Heart right ventricle (tissue), 16 donors: ENCODE data around the gene TFEC. TPM values are rescaled to one million over a fixed set of nuclear protein-coding genes. Genes with fewer than 3 reads are reported as not detected.

ENCODE experiments used
- ATAC-seq, 8 donors: fragments of 200-7000 bp; cut with Tn5 transposase; one replicate each; pipeline ENCODE4 v1.9.1; 2020; ENCODE audit warnings: mild to moderate bottlenecking in 8 of 8, moderate library complexity in 8 of 8, moderate number of reproducible peaks in 1 of 8
- DNase-seq, 2 donors: peaks; one replicate each; pipeline ENCODE4 v3.0.0-alpha.2; 2020
- H3K27ac ChIP-seq, 10 donors: fragments of 200-600 bp; sonication (generic) in 2 of 10; one replicate each; pipeline versions ENCODE4 v1.5.0 to v1.8.0; 2020 to 2022; ENCODE audit warnings: mild to moderate bottlenecking in 3 of 10
- H3K27me3 ChIP-seq, 7 donors: fragments of 200-600 bp; one replicate each; pipeline ENCODE4 v1.8.0; 2021 to 2022; ENCODE audit warnings: mild to moderate bottlenecking in 2 of 7
- H3K36me3 ChIP-seq, 9 donors: fragments of 200-600 bp; sonication (generic) in 1 of 9; one replicate each; pipeline versions ENCODE4 v1.5.0 to v1.8.0; 2020 to 2022; ENCODE audit warnings: mild to moderate bottlenecking in 2 of 9
- H3K4me1 ChIP-seq, 9 donors: fragments of 200-600 bp; sonication (generic) in 1 of 9; one replicate each; pipeline versions ENCODE4 v1.5.0 to v1.8.0; 2020 to 2022; ENCODE audit warnings: mild to moderate bottlenecking in 4 of 9
- H3K4me3 ChIP-seq, 10 donors: fragments of 200-600 bp; sonication (generic) in 2 of 10; one replicate each; pipeline versions ENCODE4 v1.5.0 to v1.8.0; 2020 to 2022; ENCODE audit warnings: mild to moderate bottlenecking in 7 of 10, moderate library complexity in 2 of 10
- H3K9me3 ChIP-seq, 11 donors: fragments of 200-600 bp in 10 of 11; sonication (generic) in 2 of 11; one replicate each; pipeline versions ENCODE4 v1.5.0 to v1.8.0; 2013 to 2022; ENCODE audit warnings: mild to moderate bottlenecking in 2 of 11, control low read depth in 1 of 11, moderate library complexity in 1 of 11
- WGBS, 2 donors: extraction: QIAGEN DNeasy Blood & Tissue Kit; methylation state at CpG; one replicate each; pipeline ENCODE4 v1.1.7; 2013; ENCODE audit warnings: inconsistent platforms in 1 of 2; 5-methylcytosine and 5-hydroxymethylcytosine counted together
- intact Hi-C, 10 donors: fragments of 100-400 bp; cut with DNase I; formaldehyde crosslinking; loops; one replicate each; pipeline versions ENCODE4 v1.11.1 to v1.14.2; 2022
- polyA plus RNA-seq, 2 donors: library from polyadenylated mRNA; stranded (reverse); fragments of 200-250 nt; gene quantifications; one replicate each; pipeline ENCODE4 v1.2.3, GENCODE V29; 2013
- total RNA-seq, 10 donors: library from RNA; stranded (reverse); fragmentation: NEBNext Ultra II Directional in 3 of 10; extraction: Animal tissue kit (Norgen Biotek cat#: 25700) in 3 of 10; gene quantifications; one replicate each; pipeline versions ENCODE4 v1.2.1 to v1.2.4, GENCODE V29; 2021 to 2023
- TF ChIP-seq, protein P1 (sequence below), 9 donors: fragments of 200-600 bp; sonication (generic) in 2 of 9; IDR thresholded peaks; one replicate each; pipeline versions ENCODE4 v1.5.0 to v1.8.0; 2021 to 2022; ENCODE audit warnings: antibody characterized with exemption in 9 of 9, mild to moderate bottlenecking in 5 of 9, moderate library complexity in 1 of 9
- donor health status: Arrhythmogenic right ventricular cardiomyopathy.
- donor health status: ischemic (EF 13 %, LVEDD 7.1; RV severe dilation, severe dysfunction).
- donor health status: healthy with polysubstance abuse.
- donor health status: DM: no; HTN: yes; CAD: no.
- donor health status: DM: no; HTN: no; CAD: no.
- donor health status: ischemic (EF 25% LVEDD 6.9; RV normal size, moderate dysfunction).
- donor health status: ischemic (EF 25% LVEDD 5.7; RV mildly dilated, moderate dysfunction).
- donor health status: healthy.
- donor health status: DM: yes; HTN: yes; CAD: no.
- donor health status: Ischemic cardiomyopathy.
- donor health status: ischemic (EF 35%, LVEDD 5.7; RV mildly dilated, moderate dysfunction).
- donor health status: nonischemic (EF 11% LVEDD 7.7; RV severe dilation, severe dysfunction).
- donor health status: DM: yes; HTN: yes; CAD: no.
- donor health status: PGD.
- donor health status: ischemic (EF 29% LVEDD 5.4; RV normal size, mild dysfunction).
- donor health status: nonischemic (EF 23%, LVEDD 6.1; RV moderate dilation, normal function).

TFEC gene
- total and polyA plus RNA-seq, 12 donors, result 0.28 to 12.4 (median 0.70) TPM

DNA sequence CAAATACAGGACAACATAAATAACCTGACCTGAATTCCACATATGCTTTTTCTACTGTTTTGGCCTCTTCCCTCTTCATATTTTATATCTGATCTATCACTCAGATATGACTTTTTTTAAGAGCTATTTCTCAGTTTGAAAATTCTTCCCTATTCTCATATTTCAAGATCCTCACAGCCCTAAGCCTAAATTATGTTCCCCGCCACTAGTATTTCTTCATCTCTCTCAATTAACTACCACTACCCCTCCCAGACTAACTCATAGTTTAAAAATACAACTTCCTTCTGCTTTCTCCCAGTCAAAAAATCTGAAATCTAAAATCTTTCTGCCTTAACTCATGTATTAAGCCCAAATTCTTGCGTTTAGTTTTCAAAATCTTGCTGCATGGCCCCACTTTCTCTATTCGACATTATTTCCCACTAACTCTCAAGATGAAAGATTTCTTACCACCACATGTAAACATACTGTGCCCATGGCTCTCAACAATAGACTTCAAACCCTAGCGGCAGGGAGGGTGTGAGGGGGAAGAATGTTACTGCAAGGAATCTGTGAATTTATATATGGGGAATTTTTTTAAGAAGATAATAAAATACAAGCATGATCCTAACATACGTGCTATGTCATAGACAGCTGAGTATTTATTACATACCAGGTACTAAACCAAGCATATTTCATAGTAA, 64.6 kb downstream of the TFEC start:
- Histone ChIP-seq H3K27me3 (no peaks in the 10 kb centered on the region), H3K4me1 (no peaks in the 10 kb centered on the region), H3K27ac (no peak overlapping the region), H3K9me3 (no peaks in the 10 kb centered on the region), H3K4me3 (no peak overlapping the region), H3K36me3 (no peaks in the 10 kb centered on the region)
- intact Hi-C loops, result no loop called here
- DNase-seq (no peak), ATAC-seq (no peak)
- TF ChIP-seq, protein P1, sequence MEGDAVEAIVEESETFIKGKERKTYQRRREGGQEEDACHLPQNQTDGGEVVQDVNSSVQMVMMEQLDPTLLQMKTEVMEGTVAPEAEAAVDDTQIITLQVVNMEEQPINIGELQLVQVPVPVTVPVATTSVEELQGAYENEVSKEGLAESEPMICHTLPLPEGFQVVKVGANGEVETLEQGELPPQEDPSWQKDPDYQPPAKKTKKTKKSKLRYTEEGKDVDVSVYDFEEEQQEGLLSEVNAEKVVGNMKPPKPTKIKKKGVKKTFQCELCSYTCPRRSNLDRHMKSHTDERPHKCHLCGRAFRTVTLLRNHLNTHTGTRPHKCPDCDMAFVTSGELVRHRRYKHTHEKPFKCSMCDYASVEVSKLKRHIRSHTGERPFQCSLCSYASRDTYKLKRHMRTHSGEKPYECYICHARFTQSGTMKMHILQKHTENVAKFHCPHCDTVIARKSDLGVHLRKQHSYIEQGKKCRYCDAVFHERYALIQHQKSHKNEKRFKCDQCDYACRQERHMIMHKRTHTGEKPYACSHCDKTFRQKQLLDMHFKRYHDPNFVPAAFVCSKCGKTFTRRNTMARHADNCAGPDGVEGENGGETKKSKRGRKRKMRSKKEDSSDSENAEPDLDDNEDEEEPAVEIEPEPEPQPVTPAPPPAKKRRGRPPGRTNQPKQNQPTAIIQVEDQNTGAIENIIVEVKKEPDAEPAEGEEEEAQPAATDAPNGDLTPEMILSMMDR (IDR thresholded peaks at IDR 0.05), result no peak
- WGBS, 2 donors, result 79 to 93% methylated on average over 5 of the region's 5 CpGs

DNA sequence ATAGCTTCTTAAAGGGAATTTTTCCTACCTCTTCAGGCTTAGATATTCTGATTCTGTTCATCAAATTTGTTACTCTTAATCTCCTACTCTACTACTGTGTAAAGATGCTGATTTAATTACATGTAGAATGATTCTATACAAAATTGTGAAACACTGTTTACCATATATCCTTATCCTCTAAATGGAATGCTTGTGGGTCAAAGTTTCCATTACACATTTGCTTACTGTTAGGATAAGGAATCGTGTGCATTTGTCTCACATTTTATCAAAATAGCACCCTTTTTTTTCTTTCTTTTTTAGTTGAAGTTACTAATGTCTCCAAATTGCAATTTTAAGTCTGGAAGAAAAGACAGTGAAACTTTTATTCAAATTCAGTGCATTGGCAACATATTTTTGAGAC, 65.3 kb downstream of the TFEC start:
- peaks cover 0 to 2% (median 0%) of the 10 kb centered on the region in 11 donors for H3K9me3 ChIP-seq
- WGBS, 2 donors, result 32 to 34% methylated on average over 1 of the region's 1 CpG
- no peak for DNase-seq
- H3K27ac ChIP-seq, result no peak overlapping the region
- no peak overlapping the region for H3K4me3 ChIP-seq
- ATAC-seq, result no peak
- no peaks in the 10 kb centered on the region for H3K36me3 ChIP-seq
- H3K27me3 ChIP-seq, result no peaks in the 10 kb centered on the region
- TF ChIP-seq, protein P1 (IDR thresholded peaks at IDR 0.05), result no peak
- no peaks in the 10 kb centered on the region for H3K4me1 ChIP-seq
- intact Hi-C loops, result no loop called here

DNA sequence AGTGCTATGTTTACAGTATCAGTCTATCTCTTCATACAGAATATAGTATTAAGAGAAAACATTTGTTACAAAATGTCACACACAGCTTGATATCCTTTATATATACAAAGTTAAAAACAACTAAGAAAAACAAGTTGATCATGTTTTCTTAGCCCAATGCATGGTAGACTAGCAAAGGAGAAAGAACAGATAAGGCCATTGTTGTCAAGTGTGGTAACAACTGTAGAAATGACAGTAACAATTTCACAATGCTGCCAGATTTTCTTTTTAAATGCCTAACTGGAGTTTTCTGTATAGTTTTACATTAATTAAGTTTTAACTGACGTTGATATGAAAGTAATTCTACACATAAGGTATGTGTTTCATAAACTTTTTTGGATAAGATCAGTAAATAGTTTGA, 65.8 kb downstream of the TFEC start:
- Histone ChIP-seq H3K27ac (no peak overlapping the region), H3K9me3 (peaks cover 0 to 5% (median 0%) of the 10 kb centered on the region in 11 donors), H3K27me3 (no peaks in the 10 kb centered on the region), H3K4me1 (no peaks in the 10 kb centered on the region), H3K4me3 (no peak overlapping the region), H3K36me3 (no peaks in the 10 kb centered on the region)
- WGBS, 2 donors, result 57 to 58% methylated on average over 1 of the region's 1 CpG
- DNase-seq (no peak), ATAC-seq (no peak)
- intact Hi-C loops, result no loop called here
- TF ChIP-seq, protein P1 (IDR thresholded peaks at IDR 0.05), result no peak

GRCh38 chr7:115962340-115962739, 68.2 kb downstream of the TFEC start:
- ATAC-seq (no peak), DNase-seq (no peak)
- H3K4me1 ChIP-seq, result no peaks in the 10 kb centered on the region
- peaks cover 0 to 5% (median 0%) of the 10 kb centered on the region in 11 donors for H3K9me3 ChIP-seq
- intact Hi-C loops, result no loop called here
- no peak overlapping the region for H3K27ac ChIP-seq
- H3K4me3 ChIP-seq, result no peak overlapping the region
- no peaks in the 10 kb centered on the region for H3K27me3 ChIP-seq
- TF ChIP-seq, protein P1 (IDR thresholded peaks at IDR 0.05), result no peak
- H3K36me3 ChIP-seq, result no peaks in the 10 kb centered on the region
